BJ (cell line): ENCODE data around the gene PARD3. TPM values are rescaled to one million over a fixed set of nuclear protein-coding genes. Genes with fewer than 3 reads are reported as not detected.

ENCODE experiments used
- CTCF ChIA-PET: fragments of 350-600 bp; formaldehyde crosslinking; extraction: SDS; loops from one replicate; lab custom pipeline; 2021; ENCODE audit warnings: antibody characterized with exemption, inconsistent platforms; lab: Yijun Ruan, JAX
- POLR2A ChIA-PET: fragments of 300-600 bp; sonication (Branson Sonifier 250); formaldehyde crosslinking; extraction: SDS; loops from one replicate; lab custom pipeline; 2021; ENCODE audit warnings: antibody characterized with exemption; lab: Charles Lee
- DNase-seq: peaks from one replicate; pipeline ENCODE4 v3.0.0-alpha.2; 2011; ENCODE audit warnings: low read depth
- H3K27me3 ChIP-seq: 2 replicates; pipeline ENCODE4 v1.6.0; 2011; ENCODE audit warnings: low read length; ENCODE audit not compliant: control insufficient read depth, insufficient read depth
- H3K36me3 ChIP-seq: 2 replicates; pipeline ENCODE4 v1.5.1; 2011; ENCODE audit warnings: low read length; ENCODE audit not compliant: control insufficient read depth, insufficient read depth
- H3K4me3 ChIP-seq: 2 replicates; pipeline ENCODE4 v1.5.1; 2011; ENCODE audit warnings: low read depth, mild to moderate bottlenecking, control low read depth, low read length
- polyA plus RNA-seq: library from polyadenylated mRNA; depleted of rRNA; stranded (reverse); fragments of >200 nt; gene quantifications from 2 replicates; pipeline ENCODE4 v1.2.3, GENCODE V29; 2011
- TF ChIP-seq, protein P1 (sequence below): IDR thresholded peaks from 2 replicates; pipeline ENCODE4 v1.5.1; 2011; ENCODE audit warnings: low read depth, mild to moderate bottlenecking, control low read depth, inconsistent platforms, low read length, moderate library complexity; ENCODE audit not compliant: insufficient read depth

Gene PARD3
- polyA plus RNA-seq, 1 experiment, result 17.7 TPM

DNA sequence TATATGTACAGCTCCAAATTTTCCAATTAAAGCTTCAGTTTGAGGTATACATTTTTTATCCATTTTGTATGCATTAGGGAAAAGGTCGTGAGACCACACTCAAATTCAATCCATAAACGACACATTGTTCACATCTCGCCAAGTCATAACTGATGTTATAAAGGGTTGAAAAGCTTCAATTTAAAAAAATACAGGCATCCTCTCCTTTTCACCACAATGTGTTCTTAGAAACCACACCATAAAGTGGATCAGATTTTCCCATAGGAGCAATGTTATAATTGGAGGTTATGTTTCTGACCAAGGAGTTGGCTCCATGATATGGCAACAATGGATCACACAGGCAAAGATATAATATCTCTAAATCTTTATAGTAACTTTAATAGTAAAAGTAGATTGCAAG, 663.6 kb downstream of the PARD3 start:
- H3K36me3 ChIP-seq, result no peaks in the 10 kb centered on the region
- ChIA-PET CTCF (no interaction called here), POLR2A (no interaction called here)
- H3K4me3 ChIP-seq, result no peak overlapping the region
- TF ChIP-seq, protein P1, sequence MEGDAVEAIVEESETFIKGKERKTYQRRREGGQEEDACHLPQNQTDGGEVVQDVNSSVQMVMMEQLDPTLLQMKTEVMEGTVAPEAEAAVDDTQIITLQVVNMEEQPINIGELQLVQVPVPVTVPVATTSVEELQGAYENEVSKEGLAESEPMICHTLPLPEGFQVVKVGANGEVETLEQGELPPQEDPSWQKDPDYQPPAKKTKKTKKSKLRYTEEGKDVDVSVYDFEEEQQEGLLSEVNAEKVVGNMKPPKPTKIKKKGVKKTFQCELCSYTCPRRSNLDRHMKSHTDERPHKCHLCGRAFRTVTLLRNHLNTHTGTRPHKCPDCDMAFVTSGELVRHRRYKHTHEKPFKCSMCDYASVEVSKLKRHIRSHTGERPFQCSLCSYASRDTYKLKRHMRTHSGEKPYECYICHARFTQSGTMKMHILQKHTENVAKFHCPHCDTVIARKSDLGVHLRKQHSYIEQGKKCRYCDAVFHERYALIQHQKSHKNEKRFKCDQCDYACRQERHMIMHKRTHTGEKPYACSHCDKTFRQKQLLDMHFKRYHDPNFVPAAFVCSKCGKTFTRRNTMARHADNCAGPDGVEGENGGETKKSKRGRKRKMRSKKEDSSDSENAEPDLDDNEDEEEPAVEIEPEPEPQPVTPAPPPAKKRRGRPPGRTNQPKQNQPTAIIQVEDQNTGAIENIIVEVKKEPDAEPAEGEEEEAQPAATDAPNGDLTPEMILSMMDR, result no peak
- H3K27me3 ChIP-seq, result no peaks in the 10 kb centered on the region
- no peak for DNase-seq

DNA sequence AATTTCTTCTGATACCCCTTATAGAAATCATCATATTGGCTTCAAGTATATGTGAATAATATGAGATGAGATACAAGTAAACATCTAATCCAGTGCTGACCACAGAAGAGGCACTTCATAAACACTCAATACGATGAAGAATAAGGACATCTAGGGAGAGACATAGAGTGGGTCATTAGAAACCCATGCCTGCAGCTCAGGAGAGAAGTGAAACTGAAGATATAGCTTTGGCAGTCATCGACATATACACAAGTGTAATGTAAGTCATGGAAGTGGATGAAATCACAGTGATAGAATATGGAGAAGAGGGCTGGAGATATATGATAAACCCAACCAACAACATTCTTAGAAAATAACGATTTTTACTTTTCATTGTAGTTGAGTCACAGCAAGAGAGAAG, 665.0 kb downstream of the PARD3 start:
- ChIA-PET CTCF (no interaction called here), POLR2A (no interaction called here)
- DNase-seq, result no peak
- TF ChIP-seq, protein P1, result no peak
- H3K27me3 ChIP-seq, result no peaks in the 10 kb centered on the region
- H3K4me3 ChIP-seq, result no peak overlapping the region
- no peaks in the 10 kb centered on the region for H3K36me3 ChIP-seq

- CTCF ChIA-PET, result no interaction called here
- TF ChIP-seq, protein P1, result no peak
- H3K36me3 ChIP-seq, result no peaks in the 10 kb centered on the region
- no peak for DNase-seq
- no peaks in the 10 kb centered on the region for H3K27me3 ChIP-seq
- H3K4me3 ChIP-seq, result no peak overlapping the region
- POLR2A ChIA-PET, result no interaction called here
Measured at GRCh38 chr10:34148305-34148657, 666.8 kb downstream of the PARD3 start.

GRCh38 chr10:34147641-34148304, 667.3 kb downstream of the PARD3 start:
- ChIA-PET POLR2A (no interaction called here), CTCF (no interaction called here)
- no peak for DNase-seq

GRCh38 chr10:34145715-34146114, 669.4 kb downstream of the PARD3 start:
- POLR2A ChIA-PET, result no interaction called here

More at GRCh38 chr10:34147641-34148304, 667.3 kb downstream of the PARD3 start:
- Histone ChIP-seq H3K36me3 (no peaks in the 10 kb centered on the region), H3K4me3 (no peak overlapping the region), H3K27me3 (no peaks in the 10 kb centered on the region)
- TF ChIP-seq, protein P1, result no peak

More at GRCh38 chr10:34145715-34146114, 669.4 kb downstream of the PARD3 start:
- Histone ChIP-seq H3K36me3 (no peaks in the 10 kb centered on the region), H3K4me3 (no peak overlapping the region), H3K27me3 (no peaks in the 10 kb centered on the region)
- TF ChIP-seq, protein P1, result no peak
- CTCF ChIA-PET, result no interaction called here
- no peak for DNase-seq
